Right kidney (tissue), 1 donor: ENCODE data around the gene DEF6.
A peak's percentile ranks its signal among the peaks of the same experiment; 100 is the strongest.
"Not testable (repeated sequence)": the region's sequence is repeated elsewhere in the genome, so short reads cannot be mapped to it uniquely, and the experiment has no call there.

ENCODE experiments used
- DNase-seq: peaks from one replicate; pipeline ENCODE4 v3.0.0-alpha.2; 2016

Gene DEF6

GRCh38 chr6:35311390-35312075 is 13.9 kb downstream of the DEF6 start:
- DNase-seq: no peak

- DNase-seq: no peak
Measured at GRCh38 chr6:35312076-35312800, 14.6 kb downstream of the DEF6 start.

GRCh38 chr6:35312807-35313206 is 15.2 kb downstream of the DEF6 start:
- no peak for DNase-seq

GRCh38 chr6:35317483-35318195 is 20.0 kb downstream of the DEF6 start:
- no peak for DNase-seq

GRCh38 chr6:35318196-35319171 is 20.9 kb downstream of the DEF6 start:
- DNase-seq: peak; percentile 93

- no peak for DNase-seq
Measured at GRCh38 chr6:35319346-35320030, 21.9 kb downstream of the DEF6 start.

GRCh38 chr6:35320031-35320410 is 22.4 kb downstream of the DEF6 start:
- no peak for DNase-seq

- DNase-seq: no peak
Measured at GRCh38 chr6:35321091-35321490, 23.5 kb downstream of the DEF6 start.

- peak; percentile 25 for DNase-seq
Measured at GRCh38 chr6:35327349-35328027, 29.9 kb downstream of the DEF6 start.

GRCh38 chr6:35328108-35328723 is 30.6 kb downstream of the DEF6 start:
- no peak for DNase-seq

GRCh38 chr6:35328965-35329364 is 31.3 kb downstream of the DEF6 start:
- DNase-seq: not testable (repeated sequence)

- DNase-seq: no peak
Measured at GRCh38 chr6:35330541-35331119, 33.0 kb downstream of the DEF6 start.

- DNase-seq: not testable (repeated sequence)
Measured at GRCh38 chr6:35332074-35332887, 34.7 kb downstream of the DEF6 start.

GRCh38 chr6:35341557-35341956 is 43.9 kb downstream of the DEF6 start:
- DNase-seq: no peak

- DNase-seq: peak; percentile 93
Measured at GRCh38 chr6:35342258-35343091, 44.9 kb downstream of the DEF6 start, which contains the start of gene PPARD. Gene PPARD, plus strand, starts transcription at chr6:35342558. Its CDS starts 68,530 bp downstream, at chr6:35411088.

GRCh38 chr6:35343092-35343834 is 45.6 kb downstream of the DEF6 start:
- DNase-seq: peak; percentile 66

GRCh38 chr6:35343835-35344550 is 46.4 kb downstream of the DEF6 start:
- DNase-seq: no peak
